HG02588 (cell line): ENCODE data around the gene BBX.
A peak's percentile ranks its signal among the peaks of the same experiment; 100 is the strongest.
"Not testable (repeated sequence)": the region's sequence is repeated elsewhere in the genome, so short reads cannot be mapped to it uniquely, and the experiment has no call there.

Source experiments
- ATAC-seq: cut with Tn5 transposase; IDR thresholded peaks from one replicate; pipeline ENCODE4 v1.9.1; 2021; ENCODE audit warnings: mild to moderate bottlenecking, moderate library complexity; ENCODE audit not compliant: unreplicated experiment

BBX gene

GRCh38 chr3:107680698-107681097 is 157.9 kb downstream of the BBX start:
- ATAC-seq, result no peak

- ATAC-seq, result no peak
These were observed 158.6 kb downstream of the BBX start for GRCh38 chr3:107681396-107681795.

GRCh38 chr3:107682580-107682979 is 159.8 kb downstream of the BBX start:
- no peak for ATAC-seq

- ATAC-seq, result no peak
These were observed 160.7 kb downstream of the BBX start for GRCh38 chr3:107683447-107683846.

- no peak for ATAC-seq
These were observed 161.7 kb downstream of the BBX start for GRCh38 chr3:107684431-107684925.

GRCh38 chr3:107685383-107685782 is 162.6 kb downstream of the BBX start:
- no peak for ATAC-seq

- no peak for ATAC-seq
These were observed 164.4 kb downstream of the BBX start for GRCh38 chr3:107687056-107687581.

GRCh38 chr3:107689355-107689754 is 166.6 kb downstream of the BBX start:
- ATAC-seq, result no peak

GRCh38 chr3:107690522-107691138 is 167.9 kb downstream of the BBX start:
- ATAC-seq, result peak; percentile 62

- ATAC-seq, result not testable (repeated sequence)
These were observed 169.2 kb downstream of the BBX start for GRCh38 chr3:107691984-107692383.

- not testable (repeated sequence) for ATAC-seq
These were observed 174.6 kb downstream of the BBX start for GRCh38 chr3:107697348-107697747.

- ATAC-seq, result not testable (repeated sequence)
These were observed 175.1 kb downstream of the BBX start for GRCh38 chr3:107697855-107698254.

GRCh38 chr3:107699682-107700081 is 176.9 kb downstream of the BBX start:
- ATAC-seq, result no peak

GRCh38 chr3:107701299-107701698 is 178.5 kb downstream of the BBX start:
- no peak for ATAC-seq

GRCh38 chr3:107704477-107704876 is 181.7 kb downstream of the BBX start:
- no peak for ATAC-seq

GRCh38 chr3:107705046-107705445 is 182.3 kb downstream of the BBX start:
- no peak for ATAC-seq

- no peak for ATAC-seq
These were observed 188.1 kb downstream of the BBX start for GRCh38 chr3:107710851-107711250.

GRCh38 chr3:107716734-107717133 is 194.0 kb downstream of the BBX start:
- no peak for ATAC-seq

GRCh38 chr3:107718547-107718946 is 195.8 kb downstream of the BBX start:
- no peak for ATAC-seq

- no peak for ATAC-seq
These were observed 204.3 kb downstream of the BBX start for GRCh38 chr3:107727102-107727501.

- no peak for ATAC-seq
These were observed 206.9 kb downstream of the BBX start for GRCh38 chr3:107729686-107730085.

- no peak for ATAC-seq
These were observed 211.6 kb downstream of the BBX start for GRCh38 chr3:107734317-107734716.

GRCh38 chr3:107737914-107738313 is 215.2 kb downstream of the BBX start:
- no peak for ATAC-seq
